ENCODE data around the gene ENPP6. TPM values are rescaled to one million over a fixed set of nuclear protein-coding genes. Genes with fewer than 3 reads are reported as not detected.

The ENPP6 gene
- total and polyA plus RNA-seq, 2 of the 13 experiments (the other 11 are each of a cell fraction or from before 2014, with no cell fraction given), result not detected

DNA sequence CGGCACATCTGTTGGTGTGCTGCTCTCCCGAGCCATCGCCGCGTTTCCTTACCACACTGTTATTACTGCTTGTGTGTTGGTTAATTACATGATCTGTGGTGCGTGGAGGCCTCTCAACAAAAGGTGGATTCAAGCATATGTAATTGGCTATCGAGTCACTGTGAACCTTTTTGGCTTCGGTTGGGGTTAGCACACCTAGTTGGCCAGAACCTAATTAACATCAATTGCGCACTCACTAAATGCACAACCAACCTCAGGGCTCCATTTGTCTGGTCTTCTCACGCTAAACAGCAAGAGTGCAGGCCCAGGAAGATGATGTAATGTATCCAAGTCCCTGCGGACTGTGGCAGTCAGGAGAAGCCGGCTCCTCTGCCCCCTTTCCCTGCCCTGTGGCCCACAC lies 17.4 kb downstream of the ENPP6 start:
- no peaks in the 10 kb centered on the region; the same call in 1 of the 2 replicates for H3K4me1 ChIP-seq (ENCODE audit: insufficient read depth, low read length)
- H3K9me3 ChIP-seq (ENCODE audit: low read length), result no peaks in the 10 kb centered on the region
- TF ChIP-seq, protein P1, sequence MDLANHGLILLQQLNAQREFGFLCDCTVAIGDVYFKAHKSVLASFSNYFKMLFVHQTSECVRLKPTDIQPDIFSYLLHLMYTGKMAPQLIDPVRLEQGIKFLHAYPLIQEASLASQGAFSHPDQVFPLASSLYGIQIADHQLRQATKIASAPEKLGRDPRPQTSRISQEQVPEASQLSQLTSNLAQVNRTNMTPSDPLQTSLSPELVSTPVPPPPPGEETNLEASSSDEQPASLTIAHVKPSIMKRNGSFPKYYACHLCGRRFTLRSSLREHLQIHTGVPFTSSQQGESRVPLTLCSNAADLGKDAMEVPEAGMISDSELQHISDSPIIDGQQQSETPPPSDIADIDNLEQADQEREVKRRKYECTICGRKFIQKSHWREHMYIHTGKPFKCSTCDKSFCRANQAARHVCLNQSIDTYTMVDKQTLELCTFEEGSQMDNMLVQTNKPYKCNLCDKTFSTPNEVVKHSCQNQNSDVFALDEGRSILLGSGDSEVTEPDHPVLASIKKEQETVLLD (CRISPR knock-in tag; IDR thresholded peaks at IDR 0.05; ENCODE audit: low read depth), result no peak
- TF ChIP-seq ONECUT2 (CRISPR knock-in tag; IDR thresholded peaks at IDR 0.05) (no peak), ZMYM4 (CRISPR knock-in tag; IDR thresholded peaks at IDR 0.05) (no peak), ZNF878 (CRISPR knock-in tag; IDR thresholded peaks at IDR 0.05) (no peak), DMAP1 (CRISPR knock-in tag; IDR thresholded peaks at IDR 0.05) (no peak), RFXANK (CRISPR knock-in tag; IDR thresholded peaks at IDR 0.05) (no peak), ZNF34 (CRISPR knock-in tag; IDR thresholded peaks at IDR 0.05; ENCODE audit: borderline replicate concordance) (no peak), ISX (CRISPR knock-in tag; conservative IDR thresholded peaks at IDR 0.05) (no peak), LCORL (IDR thresholded peaks at IDR 0.05) (no peak), LCORL (CRISPR knock-in tag; IDR thresholded peaks at IDR 0.05) (no peak), FOXA1 (IDR thresholded peaks at IDR 0.05) (no peak), FOXA1 (CRISPR knock-in tag; IDR thresholded peaks at IDR 0.05) (no peak), SETDB1 (CRISPR knock-in tag; IDR thresholded peaks at IDR 0.05; ENCODE audit: borderline replicate concordance) (no peak)
- intact Hi-C loops (cut with micrococcal nuclease; ENCODE audit: unreplicated experiment), result no loop called here
- ChIA-PET CTCF (ENCODE audit: low intra/inter-chr PET ratio, low total read pairs) (no interaction called here), POLR2A (no interaction called here)
- no peak overlapping the region for H2AFZ ChIP-seq (ENCODE audit: low read length)
- H3K4me3 ChIP-seq (replicated peaks in 1 of 3; ENCODE audit: insufficient read depth in 1 of 3, low read depth in 2 of 3, low read length in 3 of 3), result no peak overlapping the region
- ATAC-seq, result no peak
- no peak overlapping the region for H3K4me2 ChIP-seq (ENCODE audit: low read depth, low read length)
- no peak for FAIRE-seq
- H3K36me3 ChIP-seq (replicated peaks in 1 of 2; ENCODE audit: control insufficient read depth in 1 of 2, insufficient read depth in 2 of 2, low read length in 2 of 2), result no peaks in the 10 kb centered on the region
- no peak overlapping the region for H3K9ac ChIP-seq (ENCODE audit: insufficient read depth, low read depth, low read length)
- H3K79me2 ChIP-seq (ENCODE audit: insufficient read depth, low read length), result no peaks in the 10 kb centered on the region
- H4K20me1 ChIP-seq (ENCODE audit: insufficient read depth, low read length), result no peaks in the 10 kb centered on the region
- DNase-seq (ENCODE audit: low spot score), result no peak
- 66% methylated on average over 6 of the region's 12 CpGs for WGBS (ENCODE audit: low lambda C conversion rate)
- H3K27ac ChIP-seq (ENCODE audit: extremely low read length, insufficient read depth, low read length), result no peak overlapping the region
- peaks cover 2 to 15% of the 10 kb centered on the region in 2 experiments; a peak in 2 of 5 replicates for H3K27me3 ChIP-seq (ENCODE audit: control insufficient read depth in 1 of 2, insufficient read depth in 2 of 2, low read length in 2 of 2)
- in situ Hi-C loops (cut with HindIII; ENCODE audit: extremely low pct_ligation_motif_present, low pct_unique_long_range_greater_than_20kb), result no loop called here
- no TSS peak for BruUV-seq (replicated peaks)

Data from HepG2 (cell line).